Tibial nerve (tissue), 4 donors: ENCODE measurements around the gene CD82. TPM values are rescaled to one million over a fixed set of nuclear protein-coding genes. Genes with fewer than 3 reads are reported as not detected.
A peak's percentile ranks its signal among the peaks of the same experiment; 100 is the strongest.

Source experiments
- DNase-seq, 2 donors: peaks; one replicate each; pipeline ENCODE4 v3.0.0-alpha.2; 2019; ENCODE audit warnings: low spot score in 2 of 2
- H3K27ac ChIP-seq, 4 donors: fragments of 200-600 bp; sonication (generic) in 3 of 4; one replicate each; pipeline ENCODE4 v1.5.1; 2017 to 2019; ENCODE audit warnings: mild to moderate bottlenecking in 1 of 4
- H3K27me3 ChIP-seq, 2 donors: fragments of 200-600 bp; sonication (generic) in 1 of 2; one replicate each; pipeline versions ENCODE4 v1.5.1 to v1.6.0; 2017 to 2019
- H3K36me3 ChIP-seq, 3 donors: fragments of 200-600 bp; sonication (generic); one replicate each; pipeline ENCODE4 v1.5.1; 2018 to 2019
- H3K4me1 ChIP-seq, 4 donors: fragments of 200-600 bp; sonication (generic) in 3 of 4; one replicate each; pipeline ENCODE4 v1.5.1; 2017 to 2019
- H3K4me3 ChIP-seq, 4 donors: fragments of 200-600 bp; sonication (generic) in 3 of 4; one replicate each; pipeline ENCODE4 v1.5.1; 2017 to 2019; ENCODE audit warnings: mild to moderate bottlenecking in 1 of 4, moderate library complexity in 1 of 4
- H3K9me3 ChIP-seq, 4 donors: fragments of 200-600 bp; sonication (generic) in 3 of 4; one replicate each; pipeline ENCODE4 v1.5.1; 2017 to 2019
- EP300 ChIP-seq, 2 donors: sonication (generic); formaldehyde crosslinking; IDR thresholded peaks; one replicate each; pipeline ENCODE4 v1.6.1; 2017; ENCODE audit warnings: antibody characterized with exemption in 2 of 2, mild to moderate bottlenecking in 1 of 2
- POLR2A ChIP-seq, 2 donors: fragments of 450-650 bp; IDR thresholded peaks; one replicate each; pipeline ENCODE4 v1.6.1; 2017; ENCODE audit warnings: antibody characterized with exemption in 2 of 2, mild to moderate bottlenecking in 2 of 2, moderate library complexity in 2 of 2
- WGBS, 2 donors: methylation state at CpG; one replicate each; pipeline ENCODE4 v1.1.5; 2018; 5-methylcytosine and 5-hydroxymethylcytosine counted together
- total RNA-seq, 4 donors: library from RNA; depleted of rRNA; stranded (reverse); fragments of >200 nt; gene quantifications; one replicate each; pipeline ENCODE4 v1.1.0, GENCODE V29; 2016
- TF ChIP-seq, protein P1 (sequence below), 5 experiments: fragments of 200-600 bp in 3 of 5; fragments of 450-650 bp in 2 of 5; sonication (generic) in 3 of 5; IDR thresholded peaks; one replicate each; pipeline ENCODE4 v1.5.1; 2016 to 2019; ENCODE audit warnings: antibody characterized with exemption in 5 of 5, mild to moderate bottlenecking in 3 of 5, moderate library complexity in 2 of 5

CD82 gene
- total RNA-seq, 4 donors from 2014 or later = 27.9 to 49.4 (median 43.4) TPM

DNA sequence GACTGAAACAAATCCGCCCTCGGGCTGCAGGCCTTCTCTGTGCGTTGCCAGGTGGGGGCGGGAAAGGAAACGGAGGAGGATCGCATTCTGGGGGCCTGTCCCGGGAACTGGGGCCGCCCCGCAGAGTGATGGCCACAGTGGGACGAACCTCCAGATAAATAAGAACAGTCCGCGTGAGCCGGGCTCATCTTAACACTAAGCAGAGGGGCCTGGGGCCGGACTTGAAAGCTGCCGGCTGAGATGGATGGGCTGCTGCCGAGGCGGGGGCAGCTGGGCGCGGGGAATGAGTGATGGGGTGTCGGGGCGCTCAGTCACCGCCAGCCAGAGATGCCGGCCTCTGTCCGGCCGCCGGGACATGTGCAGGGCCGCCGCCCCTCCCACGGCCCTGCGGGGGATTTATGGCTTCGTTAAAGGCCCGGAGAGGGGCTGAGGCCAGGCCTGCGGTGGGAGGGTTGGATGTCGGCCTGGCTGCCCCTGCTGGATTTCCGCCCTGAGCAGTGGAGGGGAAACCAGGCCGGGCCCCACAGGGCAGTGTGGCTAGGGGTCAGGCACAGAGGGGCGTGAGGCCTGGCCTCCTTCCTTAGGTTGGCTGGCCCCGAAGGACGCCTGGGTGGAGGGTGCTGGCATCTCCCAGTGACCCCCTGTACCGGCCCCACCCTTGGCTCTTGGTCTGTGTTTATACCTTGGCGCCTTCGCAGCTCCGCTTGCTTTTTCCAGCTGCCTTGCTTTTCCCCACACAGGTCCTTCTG is 45.3 kb upstream of the CD82 start:
- H3K4me3 ChIP-seq = no peak overlapping the region
- peak; percentile 17 to 28 for DNase-seq
- H3K4me1 ChIP-seq = peaks cover 0 to 27% (median 0%) of the 10 kb centered on the region in 4 donors
- H3K36me3 ChIP-seq = no peaks in the 10 kb centered on the region
- 24 to 36% methylated on average over 32 to 43 of the region's 43 CpGs for WGBS, 2 donors
- no peak for TF ChIP-seq EP300 (IDR thresholded peaks at IDR 0.05)
- TF ChIP-seq, protein P1, sequence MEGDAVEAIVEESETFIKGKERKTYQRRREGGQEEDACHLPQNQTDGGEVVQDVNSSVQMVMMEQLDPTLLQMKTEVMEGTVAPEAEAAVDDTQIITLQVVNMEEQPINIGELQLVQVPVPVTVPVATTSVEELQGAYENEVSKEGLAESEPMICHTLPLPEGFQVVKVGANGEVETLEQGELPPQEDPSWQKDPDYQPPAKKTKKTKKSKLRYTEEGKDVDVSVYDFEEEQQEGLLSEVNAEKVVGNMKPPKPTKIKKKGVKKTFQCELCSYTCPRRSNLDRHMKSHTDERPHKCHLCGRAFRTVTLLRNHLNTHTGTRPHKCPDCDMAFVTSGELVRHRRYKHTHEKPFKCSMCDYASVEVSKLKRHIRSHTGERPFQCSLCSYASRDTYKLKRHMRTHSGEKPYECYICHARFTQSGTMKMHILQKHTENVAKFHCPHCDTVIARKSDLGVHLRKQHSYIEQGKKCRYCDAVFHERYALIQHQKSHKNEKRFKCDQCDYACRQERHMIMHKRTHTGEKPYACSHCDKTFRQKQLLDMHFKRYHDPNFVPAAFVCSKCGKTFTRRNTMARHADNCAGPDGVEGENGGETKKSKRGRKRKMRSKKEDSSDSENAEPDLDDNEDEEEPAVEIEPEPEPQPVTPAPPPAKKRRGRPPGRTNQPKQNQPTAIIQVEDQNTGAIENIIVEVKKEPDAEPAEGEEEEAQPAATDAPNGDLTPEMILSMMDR (IDR thresholded peaks at IDR 0.05) = no peak
- no peak for TF ChIP-seq POLR2A (IDR thresholded peaks at IDR 0.05)
- peaks cover 0 to 8% of the 10 kb centered on the region in 2 donors for H3K27me3 ChIP-seq
- no peaks in the 10 kb centered on the region for H3K9me3 ChIP-seq
- H3K27ac ChIP-seq = peak overlapping the region in 2 of 4 donors; percentile 38 to 60

DNA sequence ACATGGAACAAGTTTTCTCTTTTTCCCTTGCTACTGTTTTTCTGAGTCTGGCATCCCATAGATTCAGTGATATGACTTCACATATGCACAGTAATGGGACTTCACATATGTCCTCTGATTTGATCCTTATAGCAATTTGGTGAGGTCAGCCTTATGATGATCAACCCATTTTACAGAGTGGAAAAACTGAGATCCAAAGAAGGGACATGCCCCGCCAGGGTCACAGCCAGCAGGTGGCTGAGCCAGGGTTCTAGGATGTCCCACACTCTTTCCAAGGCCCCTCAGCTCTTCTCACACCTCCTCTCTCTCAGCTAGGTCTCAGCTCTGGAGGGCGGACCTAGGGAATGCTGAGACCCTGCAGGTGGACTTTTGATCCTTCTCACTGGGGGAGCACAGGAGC is 44.3 kb upstream of the CD82 start:
- Histone ChIP-seq H3K4me1 (peaks cover 0 to 31% (median 0%) of the 10 kb centered on the region in 4 donors), H3K27me3 (peaks cover 0 to 8% of the 10 kb centered on the region in 2 donors), H3K27ac (no peak overlapping the region), H3K4me3 (no peak overlapping the region), H3K36me3 (no peaks in the 10 kb centered on the region), H3K9me3 (no peaks in the 10 kb centered on the region)
- TF ChIP-seq EP300 (IDR thresholded peaks at IDR 0.05) = no peak
- TF ChIP-seq, protein P1 (IDR thresholded peaks at IDR 0.05) = no peak
- no peak for TF ChIP-seq POLR2A (IDR thresholded peaks at IDR 0.05)
- WGBS, 2 donors = 85 to 98% methylated on average over 2 of the region's 2 CpGs
- DNase-seq = no peak

DNA sequence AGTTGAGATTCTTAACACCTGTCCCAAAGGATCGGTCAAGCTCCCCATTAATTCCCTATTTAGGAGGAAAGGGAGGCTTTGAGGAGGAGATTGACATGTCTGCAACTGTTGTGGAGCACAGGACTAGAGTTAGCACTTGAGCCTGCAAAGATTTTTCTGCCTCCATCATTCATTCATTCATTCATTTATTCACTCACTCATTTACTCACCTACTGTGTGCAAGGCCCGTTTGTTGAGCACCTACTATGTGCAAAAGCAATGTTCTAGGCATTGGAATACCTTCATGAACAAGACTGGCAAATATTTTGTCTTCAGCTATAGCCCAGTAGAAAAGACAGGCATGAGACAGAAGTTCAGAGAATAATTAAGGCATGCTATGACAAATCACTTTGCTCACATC is 43.2 kb upstream of the CD82 start:
- no peak for DNase-seq
- Histone ChIP-seq H3K4me1 (peaks cover 0 to 38% (median 0%) of the 10 kb centered on the region in 4 donors), H3K36me3 (no peaks in the 10 kb centered on the region), H3K27ac (no peak overlapping the region), H3K4me3 (no peak overlapping the region), H3K9me3 (no peaks in the 10 kb centered on the region), H3K27me3 (peaks cover 0 to 8% of the 10 kb centered on the region in 2 donors)
- WGBS, 2 donors = 56 to 60% methylated on average over 2 of the region's 2 CpGs
- TF ChIP-seq EP300 (IDR thresholded peaks at IDR 0.05) (no peak), POLR2A (IDR thresholded peaks at IDR 0.05) (no peak)
- TF ChIP-seq, protein P1 (IDR thresholded peaks at IDR 0.05) = no peak

DNA sequence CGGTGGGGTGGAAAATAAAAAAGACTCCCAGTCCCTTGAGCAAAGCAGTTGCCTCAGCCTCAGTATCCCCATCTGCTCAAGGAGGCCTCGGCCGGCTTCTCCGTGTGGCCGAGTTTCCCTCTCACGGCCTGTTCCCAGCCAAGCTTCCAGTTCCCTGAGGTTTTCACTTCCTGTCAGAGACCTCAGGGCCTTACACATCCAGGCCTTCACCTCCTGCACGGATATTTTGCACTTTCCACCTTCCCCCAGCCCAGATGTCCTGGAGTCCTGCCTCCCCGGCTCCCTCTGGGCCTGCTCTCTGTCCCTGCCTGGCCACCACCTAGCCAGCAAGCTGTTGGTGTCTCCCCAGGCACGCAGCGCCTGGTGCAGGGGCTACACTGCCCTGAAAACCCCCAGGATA is 41.1 kb upstream of the CD82 start:
- Histone ChIP-seq H3K27me3 (peaks cover 0 to 7% of the 10 kb centered on the region in 2 donors), H3K4me3 (no peak overlapping the region), H3K9me3 (no peaks in the 10 kb centered on the region), H3K27ac (no peak overlapping the region), H3K4me1 (peaks cover 0 to 35% (median 0%) of the 10 kb centered on the region in 4 donors), H3K36me3 (no peaks in the 10 kb centered on the region)
- no peak for DNase-seq
- 73 to 81% methylated on average over 10 of the region's 10 CpGs for WGBS, 2 donors
- TF ChIP-seq, protein P1 (IDR thresholded peaks at IDR 0.05) = no peak
- no peak for TF ChIP-seq EP300 (IDR thresholded peaks at IDR 0.05)
- TF ChIP-seq POLR2A (IDR thresholded peaks at IDR 0.05) = no peak

DNA sequence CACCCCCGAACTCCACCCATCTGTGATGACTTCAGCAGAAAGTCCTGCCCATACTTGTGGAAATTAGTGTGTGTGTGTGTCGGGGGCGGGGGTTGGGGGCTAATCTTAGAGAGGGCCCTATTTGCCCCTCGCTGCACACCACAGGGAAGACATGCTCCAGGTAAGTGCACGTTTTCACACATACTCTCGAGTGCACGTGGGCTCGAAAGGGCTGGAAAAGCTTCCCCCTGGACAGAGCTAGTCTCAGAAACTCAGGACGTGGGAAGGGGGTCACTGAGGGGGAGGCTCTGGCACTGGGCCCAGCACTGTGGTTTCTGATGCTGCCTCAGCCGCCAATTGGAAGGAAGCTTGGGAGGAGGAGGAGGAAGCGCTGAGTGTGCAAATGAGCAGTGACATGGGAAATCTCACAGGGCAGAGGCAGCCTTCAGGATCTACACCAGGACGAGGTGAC is 40.7 kb upstream of the CD82 start:
- Histone ChIP-seq H3K27ac (no peak overlapping the region), H3K27me3 (peaks cover 0 to 2% of the 10 kb centered on the region in 2 donors), H3K4me1 (peaks cover 0 to 30% (median 0%) of the 10 kb centered on the region in 4 donors), H3K9me3 (no peaks in the 10 kb centered on the region), H3K36me3 (no peaks in the 10 kb centered on the region), H3K4me3 (no peak overlapping the region)
- 34 to 43% methylated on average over 12 of the region's 12 CpGs for WGBS, 2 donors
- DNase-seq = no peak
- TF ChIP-seq, protein P1 (IDR thresholded peaks at IDR 0.05) = no peak
- TF ChIP-seq POLR2A (IDR thresholded peaks at IDR 0.05) = no peak
- no peak for TF ChIP-seq EP300 (IDR thresholded peaks at IDR 0.05)
